ENCODE measurements around the gene TGFB2.
A peak's percentile ranks its signal among the peaks of the same experiment; 100 is the strongest.

The TGFB2 gene

DNA sequence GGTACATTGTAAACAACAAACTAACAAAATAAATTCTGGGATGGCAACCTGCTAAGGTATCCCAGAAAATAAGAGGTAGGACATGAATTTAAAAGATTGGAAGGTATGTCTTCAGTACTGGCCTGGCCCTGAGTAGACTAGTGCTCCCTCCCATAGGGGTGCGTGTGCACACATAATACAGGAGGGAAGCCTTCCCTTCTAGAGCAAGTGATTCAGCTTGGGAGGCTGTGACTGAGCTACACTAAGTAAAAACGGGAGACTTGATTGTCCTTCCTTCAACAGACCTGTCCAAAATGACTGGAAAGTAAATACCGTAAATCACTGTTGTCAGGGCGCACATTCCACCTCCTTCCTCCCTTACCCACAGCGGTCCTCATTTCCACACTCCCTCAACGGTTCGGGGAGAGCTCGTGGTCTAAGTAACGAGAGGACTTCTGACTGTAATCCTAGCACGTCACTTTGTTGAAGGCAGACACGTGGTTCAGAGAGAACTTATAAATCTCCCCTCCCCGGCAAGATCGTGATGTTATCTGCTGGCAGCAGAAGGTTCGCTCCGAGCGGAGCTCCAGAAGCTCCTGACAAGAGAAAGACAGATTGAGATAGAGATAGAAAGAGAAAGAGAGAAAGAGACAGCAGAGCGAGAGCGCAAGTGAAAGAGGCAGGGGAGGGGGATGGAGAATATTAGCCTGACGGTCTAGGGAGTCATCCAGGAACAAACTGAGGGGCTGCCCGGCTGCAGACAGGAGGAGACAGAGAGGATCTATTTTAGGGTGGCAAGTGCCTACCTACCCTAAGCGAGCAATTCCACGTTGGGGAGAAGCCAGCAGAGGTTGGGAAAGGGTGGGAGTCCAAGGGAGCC lies at the start of gene TGFB2:
Gene TGFB2 (plus strand): TSS at position 523 of the 859 bp plus-strand sequence. CDS start 1,366 bp downstream, outside the sequence.
- TF ChIP-seq TEAD4 (IDR thresholded peaks at IDR 0.05) (peak; percentile 70), RAD21 (IDR thresholded peaks at IDR 0.05; ENCODE audit: low read depth) (no peak), TCF12 (IDR thresholded peaks at IDR 0.05; ENCODE audit: low read depth) (no peak), ZBTB7A (IDR thresholded peaks at IDR 0.05; ENCODE audit: low read depth) (no peak), YY1 (IDR thresholded peaks at IDR 0.05; ENCODE audit: low read depth) (no peak)
- TF ChIP-seq, protein P1, sequence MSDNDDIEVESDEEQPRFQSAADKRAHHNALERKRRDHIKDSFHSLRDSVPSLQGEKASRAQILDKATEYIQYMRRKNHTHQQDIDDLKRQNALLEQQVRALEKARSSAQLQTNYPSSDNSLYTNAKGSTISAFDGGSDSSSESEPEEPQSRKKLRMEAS (IDR thresholded peaks at IDR 0.05): peak; percentile 85
- TF ChIP-seq, protein P2, sequence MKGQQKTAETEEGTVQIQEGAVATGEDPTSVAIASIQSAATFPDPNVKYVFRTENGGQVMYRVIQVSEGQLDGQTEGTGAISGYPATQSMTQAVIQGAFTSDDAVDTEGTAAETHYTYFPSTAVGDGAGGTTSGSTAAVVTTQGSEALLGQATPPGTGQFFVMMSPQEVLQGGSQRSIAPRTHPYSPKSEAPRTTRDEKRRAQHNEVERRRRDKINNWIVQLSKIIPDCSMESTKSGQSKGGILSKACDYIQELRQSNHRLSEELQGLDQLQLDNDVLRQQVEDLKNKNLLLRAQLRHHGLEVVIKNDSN (IDR thresholded peaks at IDR 0.05): peak; percentile 74

DNA sequence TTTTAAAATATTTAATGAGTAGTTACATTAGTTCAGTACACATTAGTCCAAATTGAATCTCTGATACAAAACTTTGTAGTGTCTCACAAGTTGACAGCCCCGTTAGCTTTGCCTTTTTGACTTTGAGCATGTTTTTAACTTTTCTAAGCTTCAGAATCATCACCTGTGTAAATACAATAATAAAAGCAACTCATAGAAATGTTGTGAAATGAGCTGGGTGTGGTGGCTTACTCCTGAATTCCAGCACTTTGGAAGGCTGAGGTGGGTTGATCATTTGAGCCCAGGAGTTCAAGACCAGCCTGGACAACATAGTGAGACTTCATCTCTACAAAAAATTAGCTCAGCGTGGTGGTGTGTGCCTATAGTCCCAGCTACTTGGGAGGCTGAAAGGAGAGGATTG lies 49.0 kb upstream of the TGFB2 start:
- no peak for TF ChIP-seq EGR1 (IDR thresholded peaks at IDR 0.05)
- no peak for TF ChIP-seq RAD21 (IDR thresholded peaks at IDR 0.05; ENCODE audit: low read depth)
- TF ChIP-seq CREB1 (IDR thresholded peaks at IDR 0.05; ENCODE audit: low read depth): no peak
- no peak for TF ChIP-seq NFIC (IDR thresholded peaks at IDR 0.05)
- TF ChIP-seq TEAD4 (IDR thresholded peaks at IDR 0.05): no peak
- no peak for TF ChIP-seq TAF1 (IDR thresholded peaks at IDR 0.05; ENCODE audit: low read depth)

DNA sequence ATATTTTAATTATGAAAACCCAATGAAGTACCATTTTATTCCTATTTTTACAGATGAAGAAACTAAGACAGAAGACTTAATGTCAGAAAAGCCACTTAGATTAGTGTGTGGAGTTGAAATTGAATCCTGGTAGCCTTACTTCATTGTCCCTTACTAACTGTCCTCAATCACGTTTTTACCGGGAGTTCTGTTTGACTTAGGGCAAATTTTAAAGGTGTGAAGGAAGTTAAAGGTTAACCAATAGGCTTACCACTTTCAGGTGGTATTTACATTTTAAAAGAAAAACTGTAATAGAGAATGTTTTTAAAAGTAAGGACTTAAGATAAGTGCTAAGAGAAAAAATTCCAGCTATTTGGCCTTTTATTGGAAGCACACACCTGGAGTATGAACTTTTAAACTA lies 47.7 kb upstream of the TGFB2 start:
- TF ChIP-seq, protein P2 (IDR thresholded peaks at IDR 0.05): no peak
- TF ChIP-seq TCF12 (IDR thresholded peaks at IDR 0.05; ENCODE audit: low read depth) (no peak), NFIC (IDR thresholded peaks at IDR 0.05) (no peak), CREB1 (IDR thresholded peaks at IDR 0.05; ENCODE audit: low read depth) (no peak), RAD21 (IDR thresholded peaks at IDR 0.05; ENCODE audit: low read depth) (no peak), EP300 (IDR thresholded peaks at IDR 0.05; ENCODE audit: borderline replicate concordance) (no peak), FOXM1 (IDR thresholded peaks at IDR 0.05; ENCODE audit: borderline replicate concordance, low read depth) (no peak), TAF1 (IDR thresholded peaks at IDR 0.05; ENCODE audit: low read depth) (no peak), TEAD4 (IDR thresholded peaks at IDR 0.05) (no peak), ZBTB7A (IDR thresholded peaks at IDR 0.05; ENCODE audit: low read depth) (no peak)
- TF ChIP-seq, protein P3, sequence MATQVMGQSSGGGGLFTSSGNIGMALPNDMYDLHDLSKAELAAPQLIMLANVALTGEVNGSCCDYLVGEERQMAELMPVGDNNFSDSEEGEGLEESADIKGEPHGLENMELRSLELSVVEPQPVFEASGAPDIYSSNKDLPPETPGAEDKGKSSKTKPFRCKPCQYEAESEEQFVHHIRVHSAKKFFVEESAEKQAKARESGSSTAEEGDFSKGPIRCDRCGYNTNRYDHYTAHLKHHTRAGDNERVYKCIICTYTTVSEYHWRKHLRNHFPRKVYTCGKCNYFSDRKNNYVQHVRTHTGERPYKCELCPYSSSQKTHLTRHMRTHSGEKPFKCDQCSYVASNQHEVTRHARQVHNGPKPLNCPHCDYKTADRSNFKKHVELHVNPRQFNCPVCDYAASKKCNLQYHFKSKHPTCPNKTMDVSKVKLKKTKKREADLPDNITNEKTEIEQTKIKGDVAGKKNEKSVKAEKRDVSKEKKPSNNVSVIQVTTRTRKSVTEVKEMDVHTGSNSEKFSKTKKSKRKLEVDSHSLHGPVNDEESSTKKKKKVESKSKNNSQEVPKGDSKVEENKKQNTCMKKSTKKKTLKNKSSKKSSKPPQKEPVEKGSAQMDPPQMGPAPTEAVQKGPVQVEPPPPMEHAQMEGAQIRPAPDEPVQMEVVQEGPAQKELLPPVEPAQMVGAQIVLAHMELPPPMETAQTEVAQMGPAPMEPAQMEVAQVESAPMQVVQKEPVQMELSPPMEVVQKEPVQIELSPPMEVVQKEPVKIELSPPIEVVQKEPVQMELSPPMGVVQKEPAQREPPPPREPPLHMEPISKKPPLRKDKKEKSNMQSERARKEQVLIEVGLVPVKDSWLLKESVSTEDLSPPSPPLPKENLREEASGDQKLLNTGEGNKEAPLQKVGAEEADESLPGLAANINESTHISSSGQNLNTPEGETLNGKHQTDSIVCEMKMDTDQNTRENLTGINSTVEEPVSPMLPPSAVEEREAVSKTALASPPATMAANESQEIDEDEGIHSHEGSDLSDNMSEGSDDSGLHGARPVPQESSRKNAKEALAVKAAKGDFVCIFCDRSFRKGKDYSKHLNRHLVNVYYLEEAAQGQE (IDR thresholded peaks at IDR 0.05; ENCODE audit: low read depth): no peak

DNA sequence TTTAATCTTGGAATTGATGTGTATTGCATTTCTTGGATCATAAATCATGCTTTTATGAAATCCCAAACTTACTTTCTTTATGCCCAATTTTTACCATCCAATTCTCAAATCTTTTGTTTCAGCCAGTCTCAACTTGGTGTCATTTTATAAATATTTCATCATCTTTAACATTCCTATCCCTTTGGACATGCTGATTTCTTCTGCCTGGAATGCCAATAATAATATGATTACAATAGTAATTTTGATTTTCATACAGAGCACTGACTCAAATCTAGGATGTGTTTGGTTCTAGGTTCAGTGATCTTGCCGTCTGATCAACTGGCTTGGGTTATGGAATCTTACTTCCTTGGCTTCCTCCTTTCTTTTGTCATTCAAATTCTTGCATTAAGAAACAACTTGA lies 47.3 kb upstream of the TGFB2 start:
- TF ChIP-seq TAF1 (IDR thresholded peaks at IDR 0.05; ENCODE audit: low read depth) (no peak), EGR1 (IDR thresholded peaks at IDR 0.05) (no peak)

DNA sequence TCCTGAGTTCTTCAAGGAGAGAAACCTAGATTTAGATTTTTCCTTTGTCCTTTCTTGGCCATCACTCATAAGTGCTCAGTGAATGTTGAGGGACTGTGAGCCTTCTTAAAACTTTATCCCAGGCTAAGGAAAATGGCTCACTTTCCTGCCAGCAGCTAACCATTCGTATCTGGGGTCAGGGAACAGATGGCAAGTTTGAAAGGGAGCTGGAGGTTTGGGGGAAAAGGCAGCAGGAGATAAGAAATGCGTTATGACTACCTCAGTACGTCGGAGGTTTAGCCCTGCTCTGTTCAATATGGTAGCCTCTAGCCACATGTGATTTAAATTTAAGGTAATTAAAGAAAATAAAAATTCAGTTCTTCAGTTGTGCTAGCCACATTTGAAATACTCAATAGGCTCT lies 46.7 kb upstream of the TGFB2 start:
- TF ChIP-seq CREB1 (IDR thresholded peaks at IDR 0.05; ENCODE audit: low read depth): no peak
- TF ChIP-seq NFIC (IDR thresholded peaks at IDR 0.05): no peak
- TF ChIP-seq, protein P2 (IDR thresholded peaks at IDR 0.05): no peak
- TF ChIP-seq FOXM1 (IDR thresholded peaks at IDR 0.05; ENCODE audit: borderline replicate concordance, low read depth): no peak
- TF ChIP-seq EGR1 (IDR thresholded peaks at IDR 0.05): no peak
- TF ChIP-seq, protein P1 (IDR thresholded peaks at IDR 0.05): no peak
- TF ChIP-seq TAF1 (IDR thresholded peaks at IDR 0.05; ENCODE audit: low read depth): no peak
- TF ChIP-seq TCF12 (IDR thresholded peaks at IDR 0.05; ENCODE audit: low read depth): no peak
- no peak for TF ChIP-seq CEBPB (IDR thresholded peaks at IDR 0.05)
- TF ChIP-seq RAD21 (IDR thresholded peaks at IDR 0.05; ENCODE audit: low read depth): no peak
- TF ChIP-seq EP300 (IDR thresholded peaks at IDR 0.05; ENCODE audit: borderline replicate concordance): no peak
- TF ChIP-seq TEAD4 (IDR thresholded peaks at IDR 0.05): no peak
- TF ChIP-seq YY1 (IDR thresholded peaks at IDR 0.05; ENCODE audit: low read depth): no peak
- no peak for TF ChIP-seq ZBTB7A (IDR thresholded peaks at IDR 0.05; ENCODE audit: low read depth)
- TF ChIP-seq, protein P3 (IDR thresholded peaks at IDR 0.05; ENCODE audit: low read depth): no peak

Data from Ishikawa (cell line).